IgD-negative memory B cell (primary cell): ENCODE measurements around the gene CES3. TPM values are rescaled to one million over a fixed set of nuclear protein-coding genes. Genes with fewer than 3 reads are reported as not detected.
"Not testable (repeated sequence)": the region's sequence is repeated elsewhere in the genome, so short reads cannot be mapped to it uniquely, and the experiment has no call there.

Experiments
- H3K27ac Mint-ChIP-seq, 3 donors: one replicate each; pipeline ENCODE4 v1.8.0; 2020 to 2022; ENCODE audit warnings: mild to moderate bottlenecking in 3 of 3, mixed read lengths in 3 of 3, moderate library complexity in 1 of 3
- H3K27me3 Mint-ChIP-seq: one replicate; pipeline ENCODE4 v1.8.0; 2021; ENCODE audit warnings: mixed read lengths
- H3K36me3 Mint-ChIP-seq: one replicate; pipeline ENCODE4 v1.8.0; 2020; ENCODE audit warnings: mild to moderate bottlenecking, mixed read lengths
- H3K4me1 Mint-ChIP-seq, 3 donors: one replicate each; pipeline ENCODE4 v1.8.0; 2020 to 2022; ENCODE audit warnings: mixed read lengths in 3 of 3, mild to moderate bottlenecking in 1 of 3
- H3K4me3 Mint-ChIP-seq, 4 donors: one replicate each; pipeline ENCODE4 v1.8.0; 2020 to 2022; ENCODE audit warnings: mild to moderate bottlenecking in 4 of 4, mixed read lengths in 4 of 4, moderate library complexity in 3 of 4
- H3K9me3 Mint-ChIP-seq, 3 donors: one replicate each; pipeline ENCODE4 v1.8.0; 2020 to 2021; ENCODE audit warnings: mixed read lengths in 3 of 3, mild to moderate bottlenecking in 1 of 3
- polyA plus RNA-seq: library from polyadenylated mRNA; unstranded; fragments of 300-500 nt; fragmentation: Illumina TruSeq; gene quantifications from one replicate; pipeline ENCODE4 v1.2.3, GENCODE V29; 2021

CES3 gene
- polyA plus RNA-seq, 1 donor from 2014 or later = 0.35 TPM

GRCh38 chr16:66934839-66935313 is 26.2 kb upstream of the CES3 start:
- peak overlapping the region; percentile 92 to 99 (median 97) for H3K27ac Mint-ChIP-seq
- peaks cover 31 to 39% (median 33%) of the 10 kb centered on the region in 3 donors for H3K4me1 Mint-ChIP-seq
- peak overlapping the region; percentile 97 to 99 (median 98) for H3K4me3 Mint-ChIP-seq
- not testable (repeated sequence) for H3K9me3 Mint-ChIP-seq, H3K27me3 Mint-ChIP-seq, H3K36me3 Mint-ChIP-seq

GRCh38 chr16:66935314-66936011 is 25.6 kb upstream of the CES3 start, which contains the start of gene CES2:
TSS of gene CES2 (plus strand) at chr16:66935516. CDS start at chr16:66935636, 120 bp downstream.
- Mint-ChIP-seq H3K27me3 (no peaks in the 10 kb centered on the region), H3K9me3 (no peaks in the 10 kb centered on the region), H3K27ac (peak within 1 kb of the TSS; percentile 92 to 99 (median 97)), H3K36me3 (peaks cover 8% of the 10 kb centered on the region), H3K4me3 (peak within 1 kb of the TSS; percentile 97 to 99 (median 98)), H3K4me1 (peaks cover 31 to 39% (median 33%) of the 10 kb centered on the region in 3 donors)

- Mint-ChIP-seq H3K27ac (peak overlapping the region in 2 of 3 donors; percentile 16 to 92), H3K9me3 (no peaks in the 10 kb centered on the region), H3K36me3 (peaks cover 10% of the 10 kb centered on the region), H3K4me3 (peak overlapping the region; percentile 58 to 98 (median 91)), H3K27me3 (no peaks in the 10 kb centered on the region), H3K4me1 (peaks cover 31 to 39% (median 33%) of the 10 kb centered on the region in 3 donors)
These were observed 24.6 kb upstream of the CES3 start for GRCh38 chr16:66936462-66936861.

DNA sequence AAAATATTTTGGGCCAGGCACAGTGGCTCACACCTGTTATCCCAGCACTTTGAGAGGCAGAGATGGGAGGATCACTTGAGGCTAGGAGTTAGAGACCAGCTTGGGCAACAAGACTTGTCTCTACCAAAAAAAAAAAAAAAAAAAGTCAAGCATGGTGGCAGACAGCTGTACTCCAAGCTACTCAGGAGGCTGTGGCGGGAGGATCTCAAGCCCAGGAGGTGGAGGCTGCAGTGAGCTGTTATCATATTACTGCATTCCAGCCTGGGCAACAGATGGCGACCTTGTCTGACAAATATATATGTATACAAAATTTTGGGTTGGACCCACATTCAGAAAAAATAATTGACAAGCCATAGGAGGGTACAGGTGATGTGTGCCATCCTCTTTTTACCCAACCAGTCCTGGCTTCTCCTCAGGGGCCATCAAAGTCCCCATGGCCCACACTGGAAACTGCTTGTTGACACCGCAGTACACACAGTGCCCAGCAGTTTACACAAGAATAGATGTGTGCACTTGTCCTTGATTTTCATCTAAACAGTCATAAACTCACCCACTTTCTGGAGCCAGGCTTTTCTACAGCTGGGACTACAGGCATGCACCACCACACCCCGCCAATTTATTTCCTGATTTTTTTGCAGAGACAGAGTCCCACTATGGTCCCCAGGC is 24.0 kb upstream of the CES3 start:
- peak overlapping the region; percentile 44 to 97 (median 72) for H3K4me3 Mint-ChIP-seq
- H3K36me3 Mint-ChIP-seq = peaks cover 10% of the 10 kb centered on the region
- no peaks in the 10 kb centered on the region for H3K9me3 Mint-ChIP-seq
- H3K4me1 Mint-ChIP-seq = peaks cover 31 to 39% (median 32%) of the 10 kb centered on the region in 3 donors
- peak overlapping the region; percentile 6 to 92 (median 53) for H3K27ac Mint-ChIP-seq
- no peaks in the 10 kb centered on the region for H3K27me3 Mint-ChIP-seq

GRCh38 chr16:66937725-66938337 is 23.2 kb upstream of the CES3 start:
- no peaks in the 10 kb centered on the region for H3K27me3 Mint-ChIP-seq
- no peaks in the 10 kb centered on the region for H3K9me3 Mint-ChIP-seq
- H3K4me1 Mint-ChIP-seq = peaks cover 25 to 34% (median 28%) of the 10 kb centered on the region in 3 donors
- H3K4me3 Mint-ChIP-seq = peak overlapping the region in 1 of 4 donors; percentile 97
- peak overlapping the region in 2 of 3 donors; percentile 6 to 92 for H3K27ac Mint-ChIP-seq
- H3K36me3 Mint-ChIP-seq = peaks cover 6% of the 10 kb centered on the region

GRCh38 chr16:66939366-66939765 is 21.7 kb upstream of the CES3 start:
- H3K9me3 Mint-ChIP-seq = no peaks in the 10 kb centered on the region
- H3K4me3 Mint-ChIP-seq = peak overlapping the region in 1 of 4 donors; percentile 31
- H3K27ac Mint-ChIP-seq = no peak overlapping the region
- H3K27me3 Mint-ChIP-seq = no peaks in the 10 kb centered on the region
- peaks cover 2% of the 10 kb centered on the region for H3K36me3 Mint-ChIP-seq
- H3K4me1 Mint-ChIP-seq = peaks cover 12 to 19% (median 15%) of the 10 kb centered on the region in 3 donors

GRCh38 chr16:66940236-66940635 is 20.8 kb upstream of the CES3 start:
- Mint-ChIP-seq H3K9me3 (no peaks in the 10 kb centered on the region), H3K36me3 (peaks cover 2% of the 10 kb centered on the region), H3K27me3 (no peaks in the 10 kb centered on the region), H3K4me1 (peaks cover 9 to 18% (median 14%) of the 10 kb centered on the region in 3 donors), H3K27ac (no peak overlapping the region), H3K4me3 (peak overlapping the region in 1 of 4 donors; percentile 40)

- H3K4me3 Mint-ChIP-seq = no peak overlapping the region
- H3K9me3 Mint-ChIP-seq = no peaks in the 10 kb centered on the region
- H3K4me1 Mint-ChIP-seq = peaks cover 5 to 7% (median 7%) of the 10 kb centered on the region in 3 donors
- peaks cover 3% of the 10 kb centered on the region for H3K36me3 Mint-ChIP-seq
- H3K27me3 Mint-ChIP-seq = peaks cover 6% of the 10 kb centered on the region
- H3K27ac Mint-ChIP-seq = no peak overlapping the region
These were observed 18.1 kb upstream of the CES3 start for GRCh38 chr16:66942981-66943380.

DNA sequence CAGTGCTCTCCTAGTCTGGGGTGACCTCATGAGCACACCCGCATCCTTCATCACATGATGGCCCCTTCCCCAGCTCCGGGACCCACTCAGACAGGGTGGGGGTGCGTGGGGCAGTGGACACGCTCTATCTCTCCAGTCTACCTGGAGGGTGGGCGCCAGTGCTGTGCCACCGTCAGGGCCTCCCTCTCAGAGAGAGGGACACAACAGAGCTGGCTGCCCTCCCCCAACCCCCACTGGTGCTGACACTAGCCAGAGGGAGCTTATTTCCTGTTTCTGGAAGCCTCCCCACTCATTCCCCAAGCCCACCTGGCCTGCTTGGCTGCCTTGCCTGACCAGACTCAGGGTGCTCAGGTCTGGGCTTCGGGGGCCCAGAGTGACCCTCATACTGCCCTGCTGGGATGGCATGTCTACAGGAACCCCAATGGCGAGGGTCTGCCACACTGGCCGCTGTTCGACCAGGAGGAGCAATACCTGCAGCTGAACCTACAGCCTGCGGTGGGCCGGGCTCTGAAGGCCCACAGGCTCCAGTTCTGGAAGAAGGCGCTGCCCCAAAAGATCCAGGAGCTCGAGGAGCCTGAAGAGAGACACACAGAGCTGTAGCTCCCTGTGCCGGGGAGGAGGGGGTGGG is 17.5 kb upstream of the CES3 start:
- no peak overlapping the region for H3K4me3 Mint-ChIP-seq
- peaks cover 7 to 11% (median 8%) of the 10 kb centered on the region in 3 donors for H3K4me1 Mint-ChIP-seq
- H3K27me3 Mint-ChIP-seq = peaks cover 12% of the 10 kb centered on the region
- H3K27ac Mint-ChIP-seq = no peak overlapping the region
- H3K9me3 Mint-ChIP-seq = no peaks in the 10 kb centered on the region
- H3K36me3 Mint-ChIP-seq = peaks cover 3% of the 10 kb centered on the region

DNA sequence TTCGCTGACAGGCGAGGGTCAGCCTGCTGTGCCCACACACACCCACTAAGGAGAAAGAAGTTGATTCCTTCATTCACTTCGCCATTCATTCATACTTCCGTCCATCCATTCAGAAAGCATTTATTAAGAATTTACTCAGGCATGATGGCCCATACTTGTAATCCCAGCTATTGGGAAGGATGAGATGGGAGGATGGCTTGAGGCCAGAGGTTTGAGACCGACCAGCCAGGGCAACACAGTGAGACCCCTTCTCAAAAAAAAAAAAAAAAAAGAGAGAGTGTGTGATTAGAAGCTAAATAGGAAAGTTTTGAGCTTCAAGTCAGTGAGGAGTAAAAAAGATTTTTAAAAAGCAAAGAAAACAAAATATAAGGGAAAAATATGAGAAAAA is 17.0 kb upstream of the CES3 start:
- H3K4me3 Mint-ChIP-seq = no peak overlapping the region
- peaks cover 17% of the 10 kb centered on the region for H3K27me3 Mint-ChIP-seq
- H3K36me3 Mint-ChIP-seq = peaks cover 3% of the 10 kb centered on the region
- H3K4me1 Mint-ChIP-seq = peaks cover 7 to 12% (median 8%) of the 10 kb centered on the region in 3 donors
- no peaks in the 10 kb centered on the region for H3K9me3 Mint-ChIP-seq
- no peak overlapping the region for H3K27ac Mint-ChIP-seq

- not testable (repeated sequence) for H3K4me3 Mint-ChIP-seq, H3K9me3 Mint-ChIP-seq, H3K36me3 Mint-ChIP-seq, H3K27ac Mint-ChIP-seq
- Mint-ChIP-seq H3K4me1 (peaks cover 7 to 12% (median 8%) of the 10 kb centered on the region in 3 donors), H3K27me3 (peaks cover 24% of the 10 kb centered on the region)
These were observed 16.1 kb upstream of the CES3 start for GRCh38 chr16:66944971-66945370.

DNA sequence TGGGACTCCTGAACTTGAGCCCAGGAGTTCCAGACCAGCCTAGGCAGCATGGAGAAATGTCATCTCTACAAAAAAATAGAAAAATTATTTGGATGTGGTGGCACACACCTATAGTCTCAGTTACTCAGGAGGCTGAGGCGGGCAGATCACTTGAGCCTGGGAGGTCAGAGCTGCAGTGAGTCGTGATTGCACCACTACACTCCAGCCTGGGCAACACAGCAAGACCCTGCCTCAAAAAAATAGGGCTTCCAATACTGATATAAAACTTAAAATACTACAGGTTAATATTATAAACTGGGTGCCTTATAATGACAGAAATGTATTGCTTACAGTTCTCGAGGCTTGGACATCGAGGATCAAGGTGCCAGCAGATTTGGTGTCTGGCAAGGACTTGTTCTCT is 15.1 kb upstream of the CES3 start:
- H3K4me3 Mint-ChIP-seq = no peak overlapping the region
- H3K27me3 Mint-ChIP-seq = peaks cover 29% of the 10 kb centered on the region
- peaks cover 7 to 13% (median 12%) of the 10 kb centered on the region in 3 donors for H3K4me1 Mint-ChIP-seq
- peaks cover 3% of the 10 kb centered on the region for H3K36me3 Mint-ChIP-seq
- no peak overlapping the region for H3K27ac Mint-ChIP-seq
- no peaks in the 10 kb centered on the region for H3K9me3 Mint-ChIP-seq

GRCh38 chr16:66946541-66946940 is 14.5 kb upstream of the CES3 start:
- peaks cover 34% of the 10 kb centered on the region for H3K27me3 Mint-ChIP-seq
- H3K4me3 Mint-ChIP-seq = no peak overlapping the region
- no peak overlapping the region for H3K27ac Mint-ChIP-seq
- peaks cover 1% of the 10 kb centered on the region for H3K36me3 Mint-ChIP-seq
- peaks cover 7 to 13% (median 12%) of the 10 kb centered on the region in 3 donors for H3K4me1 Mint-ChIP-seq
- H3K9me3 Mint-ChIP-seq = peaks cover 0 to 4% (median 3%) of the 10 kb centered on the region in 3 donors

- Mint-ChIP-seq H3K4me3 (peak overlapping the region in 3 of 4 donors; percentile 72 to 96 (median 83)), H3K27ac (peak overlapping the region in 1 of 3 donors; percentile 8), H3K36me3 (peaks cover 1% of the 10 kb centered on the region), H3K4me1 (peaks cover 7 to 13% (median 12%) of the 10 kb centered on the region in 3 donors), H3K27me3 (peaks cover 38% of the 10 kb centered on the region), H3K9me3 (peaks cover 0 to 7% (median 3%) of the 10 kb centered on the region in 3 donors)
These were observed 14.1 kb upstream of the CES3 start for GRCh38 chr16:66946974-66947301.
